Activated naive CD8-positive, alpha-beta T cell treated with anti-CD3 and anti-CD28 coated beads, Interleukin-2, amount 50 U/mL, for 16 hours (primary cell): ENCODE measurements around the gene EXOC4.

ENCODE experiments used
- DNase-seq: peaks from one replicate; pipeline ENCODE4 v3.0.0-alpha.2; 2020; ENCODE audit warnings: low read depth, low spot score

EXOC4 gene

DNA sequence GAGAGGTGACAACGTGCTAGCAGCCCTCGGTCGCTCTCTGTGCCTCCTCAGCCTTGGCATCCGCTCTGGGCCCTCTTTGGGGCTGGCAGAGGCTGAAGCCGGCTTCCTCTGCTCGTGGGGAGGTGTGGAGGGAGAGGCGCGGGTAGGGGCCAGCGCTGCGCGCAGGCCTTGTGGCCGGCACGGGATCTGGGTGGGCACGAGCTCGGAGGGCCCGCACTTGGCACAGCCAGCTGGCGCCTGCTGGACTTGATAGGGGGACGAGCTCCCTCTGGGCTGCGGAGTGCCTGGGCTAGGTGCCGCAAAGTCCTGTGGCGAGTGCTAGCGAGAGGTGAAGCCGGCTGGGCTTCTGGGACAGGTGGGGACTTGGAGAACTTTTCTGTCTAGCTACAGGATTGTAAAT lies 170.7 kb downstream of the EXOC4 start:
- no peak for DNase-seq

DNA sequence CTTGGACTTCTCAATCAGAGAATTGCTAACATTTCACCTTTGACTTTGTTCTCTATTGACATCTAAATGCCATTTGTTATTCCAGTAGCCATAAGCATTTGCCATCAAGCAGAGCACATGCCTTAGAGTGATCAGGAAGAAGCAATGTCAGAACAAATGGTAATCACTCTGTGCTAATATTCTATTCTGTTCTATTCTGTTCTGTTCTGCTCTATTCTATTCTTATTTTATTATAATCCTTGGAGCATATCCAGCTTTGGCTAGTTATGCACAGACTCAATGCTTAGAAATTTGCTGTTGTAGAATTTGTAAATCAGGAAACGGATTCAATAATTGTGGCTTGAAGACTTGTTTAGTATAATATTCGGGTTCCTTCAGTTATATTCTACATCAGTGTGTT lies 175.4 kb downstream of the EXOC4 start:
- DNase-seq: no peak

- DNase-seq: no peak
Observed at GRCh38 chr7:133428876-133429275, 176.0 kb downstream of the EXOC4 start.

DNA sequence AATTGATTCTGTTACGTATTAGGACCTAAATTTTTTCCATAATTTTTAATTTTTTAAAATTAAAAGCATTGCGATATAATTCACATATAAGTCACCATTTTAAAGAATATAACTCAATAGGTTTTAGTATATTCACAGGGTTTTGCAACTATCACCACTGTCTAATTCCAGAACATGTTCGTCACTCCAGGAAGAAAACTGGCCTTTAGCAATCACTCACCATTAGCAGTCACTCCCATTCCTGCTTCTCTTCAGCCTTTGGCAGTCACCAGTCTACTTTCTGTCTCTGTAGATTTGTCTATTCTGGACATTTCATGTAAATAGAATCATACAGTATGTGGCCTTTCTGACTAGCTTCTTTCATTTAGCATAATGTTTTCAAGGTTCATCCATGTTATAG lies 176.5 kb downstream of the EXOC4 start:
- DNase-seq: no peak

- DNase-seq: no peak
Observed at GRCh38 chr7:133431134-133431724, 178.4 kb downstream of the EXOC4 start.

- no peak for DNase-seq
Observed at GRCh38 chr7:133433165-133433812, 180.4 kb downstream of the EXOC4 start.

DNA sequence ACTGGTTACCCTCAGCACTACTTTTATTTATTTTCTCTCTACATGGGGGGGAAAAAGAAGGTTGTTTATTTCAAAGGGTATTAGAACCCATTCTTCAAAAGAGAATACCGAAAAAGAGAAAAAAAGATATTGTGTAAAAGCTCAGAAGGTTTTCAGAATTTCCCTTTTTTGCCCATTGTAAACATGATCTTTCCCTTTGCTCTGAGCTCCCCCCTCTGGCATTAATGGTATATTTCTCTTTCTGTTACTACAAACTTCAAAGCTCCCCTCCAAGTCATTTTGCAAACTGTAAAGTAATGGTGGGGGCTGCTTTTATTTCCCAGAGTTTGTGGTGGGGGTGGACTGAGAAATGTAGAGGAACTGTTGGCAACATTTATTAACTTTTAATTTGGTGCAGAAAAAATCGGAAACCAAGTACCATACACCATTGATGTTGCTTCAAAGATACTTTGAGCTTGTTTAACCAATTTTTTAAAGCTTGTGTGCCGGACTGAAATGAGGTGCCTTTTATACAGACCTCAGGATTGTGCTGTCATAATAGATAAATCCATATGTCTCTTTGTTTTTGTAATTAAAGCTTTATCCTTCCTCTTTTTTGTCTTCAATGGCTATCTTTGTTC lies 181.5 kb downstream of the EXOC4 start:
- DNase-seq: no peak

- DNase-seq: no peak
Observed at GRCh38 chr7:133436014-133436428, 183.1 kb downstream of the EXOC4 start.

DNA sequence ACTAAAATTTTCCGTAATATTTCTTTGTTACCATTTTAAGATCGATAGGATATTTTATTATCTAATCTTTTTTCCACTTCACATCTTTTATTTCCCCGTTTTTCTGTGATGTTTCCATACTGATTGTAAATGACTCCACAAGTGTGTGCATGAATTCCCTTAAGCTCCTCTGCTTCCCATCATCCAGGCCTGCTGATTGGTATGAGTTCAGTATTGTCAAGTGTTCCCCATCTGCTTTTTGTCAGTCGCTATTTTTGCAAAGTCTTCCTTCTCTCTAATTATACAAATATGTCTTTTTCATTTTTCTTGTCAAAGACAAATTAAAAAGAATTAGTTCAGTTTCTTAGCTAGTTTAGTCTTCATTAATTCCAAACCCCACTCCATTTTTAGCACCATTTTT lies 184.7 kb downstream of the EXOC4 start:
- no peak for DNase-seq

- DNase-seq: no peak
Observed at GRCh38 chr7:133442818-133443217, 189.9 kb downstream of the EXOC4 start.

DNA sequence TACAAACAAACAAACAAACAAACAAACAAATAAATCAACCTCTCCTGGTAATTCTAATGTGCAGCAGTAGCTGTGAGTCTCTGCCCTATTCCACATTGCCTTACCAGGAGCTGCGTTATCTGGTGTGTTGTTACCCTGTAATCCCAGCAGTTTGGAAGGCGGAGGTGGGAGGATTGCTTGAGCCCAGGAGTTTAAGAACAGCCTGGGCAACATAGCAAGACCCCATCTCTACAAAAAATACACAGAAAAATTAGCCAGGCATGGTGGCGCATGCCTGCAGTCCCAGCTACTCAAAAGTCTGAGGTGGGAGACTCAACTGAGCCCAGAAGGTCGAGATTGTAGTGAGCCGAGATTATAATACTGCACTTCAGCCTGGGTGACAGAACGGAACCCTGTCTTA lies 192.7 kb downstream of the EXOC4 start:
- no peak for DNase-seq

- DNase-seq: no peak
Observed at GRCh38 chr7:133448012-133448411, 195.1 kb downstream of the EXOC4 start.

DNA sequence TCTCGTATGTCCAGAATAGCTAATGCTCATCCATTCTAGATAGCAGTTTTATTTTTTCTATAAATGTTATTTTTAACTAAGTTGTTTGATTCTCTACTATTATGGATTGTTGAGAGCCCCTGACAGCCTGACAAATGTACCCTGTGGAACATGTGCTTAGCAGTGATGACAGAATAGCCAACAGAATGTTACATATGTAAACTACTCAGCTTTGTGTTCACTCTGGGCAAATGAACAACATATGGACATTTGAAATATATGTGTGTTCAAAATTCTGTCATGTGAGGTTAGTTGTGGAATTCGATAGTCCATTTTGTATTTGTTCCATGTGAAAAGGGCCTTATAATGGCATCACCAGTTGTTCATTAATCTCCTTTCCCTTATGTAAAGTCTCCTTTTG lies 199.7 kb downstream of the EXOC4 start:
- DNase-seq: no peak

DNA sequence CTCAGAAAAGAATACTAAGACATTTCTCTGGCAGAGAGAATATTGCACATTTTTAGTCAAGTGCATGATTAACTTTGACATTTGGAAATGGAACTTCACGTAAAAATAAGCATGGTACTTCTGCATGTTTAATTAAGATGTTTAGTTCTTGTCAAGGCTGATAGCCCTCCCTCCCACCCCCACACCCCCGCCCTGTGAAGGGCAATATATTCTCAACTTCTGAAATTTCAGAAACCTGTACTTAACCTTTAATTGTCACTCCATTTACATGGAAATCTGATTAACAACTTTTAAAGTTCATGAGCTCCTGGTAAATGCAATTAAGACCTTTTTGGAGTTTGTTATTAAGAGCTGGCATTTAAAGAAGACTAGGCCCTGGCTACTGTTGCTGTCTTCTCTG lies 205.8 kb downstream of the EXOC4 start:
- DNase-seq: no peak

- DNase-seq: no peak
Observed at GRCh38 chr7:133461421-133461820, 208.5 kb downstream of the EXOC4 start.

GRCh38 chr7:133475655-133476054 lies 222.8 kb downstream of the EXOC4 start:
- DNase-seq: no peak

DNA sequence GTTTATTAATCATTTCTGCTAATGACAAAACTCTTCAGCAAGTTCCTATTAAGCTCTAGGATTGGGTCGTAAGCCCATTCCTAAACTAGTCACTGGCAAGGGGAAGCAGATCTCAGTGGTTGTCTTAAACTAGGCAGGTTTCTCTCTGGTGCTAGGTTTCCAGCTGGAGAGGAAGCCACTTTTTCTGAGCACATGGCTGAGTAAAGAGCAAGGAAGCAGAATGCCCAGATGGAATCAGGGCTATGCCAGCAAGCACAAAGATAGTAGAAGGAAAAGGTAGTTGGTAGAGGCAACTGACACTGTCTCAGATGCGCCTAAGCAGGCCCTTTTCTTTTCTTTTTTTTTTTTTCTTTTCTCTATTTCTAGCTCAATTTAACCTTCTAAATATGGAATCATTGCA lies 224.9 kb downstream of the EXOC4 start:
- no peak for DNase-seq

- DNase-seq: no peak
Observed at GRCh38 chr7:133478591-133479135, 225.8 kb downstream of the EXOC4 start.

DNA sequence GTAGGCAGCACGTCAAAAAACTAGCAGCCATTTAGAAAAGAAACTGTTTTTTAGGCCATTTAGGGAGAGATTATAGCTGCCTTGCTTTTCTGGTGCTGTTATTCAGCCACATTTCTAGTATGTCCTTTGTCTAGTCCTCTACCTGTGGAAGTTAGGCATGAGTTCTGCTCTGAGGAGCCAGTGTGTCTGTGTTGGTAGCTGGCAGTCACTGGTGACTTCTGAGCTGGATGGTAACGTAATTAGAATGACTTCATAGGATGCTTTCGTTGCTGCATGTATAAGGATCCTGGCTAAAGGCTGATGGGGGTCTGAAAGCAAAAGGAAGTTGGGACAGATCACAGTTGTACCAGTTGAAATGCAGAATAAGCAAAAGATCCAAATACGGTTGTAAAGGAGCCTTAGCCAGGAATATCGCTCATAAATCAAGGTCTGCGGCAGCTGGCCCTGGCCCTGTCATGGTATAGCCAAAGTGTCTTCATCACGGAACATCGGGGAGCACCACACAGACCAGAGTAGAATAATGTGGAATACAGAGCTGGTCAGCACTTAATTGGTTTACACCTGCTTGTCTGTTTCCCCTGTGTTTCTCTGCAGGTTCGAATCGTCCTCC lies 226.7 kb downstream of the EXOC4 start:
- DNase-seq: no peak

DNA sequence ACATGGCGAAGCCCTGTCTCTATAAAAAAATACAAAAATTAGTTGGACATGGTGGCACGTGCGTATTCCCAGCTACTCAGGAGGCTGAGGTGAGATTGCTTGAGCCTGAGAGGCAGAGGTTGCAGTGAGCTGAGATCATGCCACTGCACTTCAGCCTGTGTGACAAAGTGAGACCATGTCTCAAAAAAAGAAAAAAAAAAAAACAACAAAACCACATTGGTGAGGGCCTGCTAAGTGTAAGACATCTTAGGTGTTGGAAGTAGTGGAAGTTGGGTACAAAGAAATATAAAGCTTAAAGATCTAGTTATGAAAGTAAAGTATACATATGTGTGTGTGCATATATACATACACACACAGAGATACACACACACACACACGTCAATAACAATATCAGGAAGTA lies 228.0 kb downstream of the EXOC4 start:
- DNase-seq: no peak

DNA sequence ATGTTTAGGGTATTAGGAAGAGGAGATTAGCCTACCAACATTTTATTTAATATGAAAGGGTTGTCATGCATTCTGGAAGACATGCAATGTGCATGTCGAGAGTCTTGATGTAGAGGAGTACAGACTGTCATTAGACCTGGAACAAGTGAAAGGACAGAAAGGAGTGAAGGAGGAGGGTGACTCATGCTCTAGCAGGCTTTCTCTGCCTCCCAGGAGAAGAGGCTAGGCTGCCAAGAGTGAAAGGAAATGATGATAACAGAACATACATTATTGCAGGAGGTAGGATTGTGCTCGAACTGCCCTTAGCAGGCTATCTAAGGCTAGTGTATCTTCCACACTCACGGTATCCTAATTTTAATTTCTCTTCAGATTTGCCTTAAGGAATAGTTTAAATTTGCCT lies 228.8 kb downstream of the EXOC4 start:
- no peak for DNase-seq

DNA sequence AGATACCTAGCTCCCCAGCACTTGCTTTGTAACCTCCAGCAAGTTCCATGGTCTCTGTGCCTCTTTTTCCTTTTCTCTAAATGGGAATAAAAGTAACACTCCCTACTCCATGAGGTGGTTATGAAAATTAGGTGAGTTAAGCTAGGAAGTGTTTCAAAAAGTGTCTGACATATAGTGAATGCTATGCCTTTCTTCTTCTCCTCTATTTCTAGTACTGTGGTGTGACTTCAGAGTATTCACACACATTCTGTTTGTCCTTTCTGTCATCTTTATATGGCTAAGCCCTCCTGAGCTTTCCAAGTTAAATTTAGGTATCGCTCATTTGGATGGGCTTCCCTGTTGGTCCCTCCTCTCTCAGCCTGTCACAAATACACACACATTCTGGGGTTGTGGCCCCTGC lies 229.7 kb downstream of the EXOC4 start:
- no peak for DNase-seq

DNA sequence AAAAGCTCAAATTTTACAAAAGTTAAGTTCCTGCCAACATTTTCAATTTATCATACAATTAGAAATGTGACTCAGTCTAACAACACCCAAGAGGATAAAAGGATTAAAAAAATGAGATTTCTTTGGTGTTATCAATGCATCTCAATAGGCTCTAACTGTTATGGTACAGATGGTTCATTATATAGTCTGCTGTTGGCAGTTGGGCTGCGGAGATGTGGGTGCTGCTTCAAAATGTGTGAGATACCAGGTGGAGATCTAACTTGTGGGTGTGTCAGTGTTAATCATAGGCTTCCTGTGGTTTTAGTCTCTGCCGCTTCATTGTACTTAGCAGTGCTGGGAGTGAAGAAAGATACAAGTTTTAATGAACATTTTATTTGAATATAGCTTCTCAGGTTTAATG lies 231.2 kb downstream of the EXOC4 start:
- no peak for DNase-seq
